ENCODE data around the gene CSRNP3.

CSRNP3 gene

GRCh38 chr2:165593081-165593480 lies 123.6 kb downstream of the CSRNP3 start:
- no peak for DNase-seq

- no peak for DNase-seq
Observed at GRCh38 chr2:165594231-165594934, 124.9 kb downstream of the CSRNP3 start.

- DNase-seq: peak; percentile 12
Observed at GRCh38 chr2:165594935-165595255, 125.4 kb downstream of the CSRNP3 start.

- DNase-seq: no peak
Observed at GRCh38 chr2:165596788-165597187, 127.3 kb downstream of the CSRNP3 start.

GRCh38 chr2:165601065-165601830 lies 131.8 kb downstream of the CSRNP3 start:
- no peak for DNase-seq

- DNase-seq: no peak
Observed at GRCh38 chr2:165601928-165602521, 132.5 kb downstream of the CSRNP3 start.

GRCh38 chr2:165609672-165610071 lies 140.2 kb downstream of the CSRNP3 start:
- no peak for DNase-seq

- DNase-seq: peak; percentile 58
Observed at GRCh38 chr2:165610591-165611029, 141.1 kb downstream of the CSRNP3 start.

- no peak for DNase-seq
Observed at GRCh38 chr2:165617741-165618481, 148.4 kb downstream of the CSRNP3 start.

- DNase-seq: no peak
Observed at GRCh38 chr2:165618806-165619205, 149.3 kb downstream of the CSRNP3 start.

- no peak for DNase-seq
Observed at GRCh38 chr2:165621086-165621560, 151.6 kb downstream of the CSRNP3 start.

- no peak for DNase-seq
Observed at GRCh38 chr2:165623161-165623560, 153.7 kb downstream of the CSRNP3 start.

- no peak for DNase-seq
Observed at GRCh38 chr2:165623783-165624469, 154.4 kb downstream of the CSRNP3 start.

GRCh38 chr2:165624470-165624800 lies 154.9 kb downstream of the CSRNP3 start:
- no peak for DNase-seq

GRCh38 chr2:165627470-165627869 lies 158.0 kb downstream of the CSRNP3 start:
- DNase-seq: no peak

GRCh38 chr2:165629776-165630175 lies 160.3 kb downstream of the CSRNP3 start:
- DNase-seq: no peak

GRCh38 chr2:165630236-165630635 lies 160.7 kb downstream of the CSRNP3 start:
- DNase-seq: no peak

GRCh38 chr2:165631089-165631488 lies 161.6 kb downstream of the CSRNP3 start:
- DNase-seq: no peak

- DNase-seq: no peak
Observed at GRCh38 chr2:165632594-165632993, 163.1 kb downstream of the CSRNP3 start.

GRCh38 chr2:165633431-165633830 lies 163.9 kb downstream of the CSRNP3 start:
- DNase-seq: no peak

GRCh38 chr2:165634282-165634681 lies 164.8 kb downstream of the CSRNP3 start:
- no peak for DNase-seq

GRCh38 chr2:165634855-165635254 lies 165.4 kb downstream of the CSRNP3 start:
- DNase-seq: no peak

- DNase-seq: no peak
Observed at GRCh38 chr2:165635532-165635931, 166.0 kb downstream of the CSRNP3 start.
